MM.1S (cell line): Measurements from ENCODE around the gene AGAP1.

Experiments used
- CTCF ChIP-seq: fragments of 300-600 bp; sonication (generic); IDR thresholded peaks from 2 replicates; pipeline ENCODE4 v1.5.1; 2016; ENCODE audit warnings: antibody characterized with exemption, low read length, mixed read lengths
- EZH2phosphoT487 ChIP-seq: fragments of 300-600 bp; sonication (generic); IDR thresholded peaks from 2 replicates; pipeline ENCODE4 v1.6.1; 2018; ENCODE audit warnings: antibody characterized with exemption, low read length

- TF ChIP-seq EZH2phosphoT487 (no peak), CTCF (no peak)
These were observed 462.6 kb downstream of the AGAP1 start for GRCh38 chr2:235956281-235956970.
